Measurements from ENCODE around the gene AHCYL1. TPM values are rescaled to one million over a fixed set of nuclear protein-coding genes. Genes with fewer than 3 reads are reported as not detected.

The AHCYL1 gene
- total RNA-seq, 4 donors from 2014 or later = 77.0 to 112 (median 87.2) TPM

GRCh38 chr1:109960745-109961094 lies 23.8 kb upstream of the AHCYL1 start:
- no peak for TF ChIP-seq CTCF (IDR thresholded peaks at IDR 0.05; ENCODE audit: low read depth)

DNA sequence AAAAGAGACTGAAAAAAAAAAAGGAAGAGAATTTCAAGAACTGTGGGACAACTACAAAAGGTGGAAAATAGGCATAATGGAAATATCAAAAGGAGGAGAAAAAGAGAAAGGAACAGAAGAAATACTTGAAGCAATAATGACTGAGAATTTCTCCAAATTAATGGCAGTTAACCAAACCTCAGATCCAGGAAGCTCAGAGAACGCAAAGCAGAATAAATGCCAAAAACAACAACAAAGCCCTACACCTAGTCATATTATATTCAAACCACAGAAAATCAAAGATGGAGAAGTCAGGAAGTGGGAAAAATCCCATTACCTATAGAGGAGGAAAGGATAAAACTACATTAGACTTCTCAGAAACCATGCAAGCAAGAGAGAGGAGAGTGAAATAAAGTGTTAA lies 20.7 kb upstream of the AHCYL1 start:
- TF ChIP-seq CTCF (IDR thresholded peaks at IDR 0.05; ENCODE audit: low read depth) = no peak

DNA sequence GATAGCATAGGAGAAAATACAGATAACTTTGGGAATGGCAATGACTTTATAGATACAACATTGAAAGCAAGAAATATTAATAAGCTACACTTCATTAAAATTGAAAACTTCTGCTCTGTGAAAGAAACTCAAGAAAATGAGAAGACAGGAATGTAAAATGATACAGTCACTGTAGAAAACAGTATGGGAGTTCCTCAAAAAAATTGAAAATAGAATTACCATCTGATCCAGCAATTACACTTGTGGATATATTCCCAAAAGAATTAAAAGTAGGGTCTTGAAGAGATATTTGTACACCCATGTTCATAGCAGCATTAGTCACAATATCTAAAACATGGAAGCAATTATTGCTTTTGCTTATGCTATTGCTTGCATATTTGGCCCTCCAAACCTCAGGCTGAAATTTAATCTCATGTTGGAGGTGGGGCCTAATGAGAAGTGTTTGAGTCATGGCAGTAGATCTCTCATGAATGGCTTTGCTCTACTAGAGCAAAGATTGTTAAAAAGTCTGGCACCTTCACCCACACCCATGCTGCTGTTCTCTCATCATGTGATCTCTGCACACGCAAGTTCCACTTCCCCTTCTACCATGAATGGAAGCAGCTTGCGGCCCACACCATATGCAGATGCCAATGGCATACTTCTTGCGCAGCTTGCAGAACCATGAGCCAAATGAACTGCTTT lies 15.3 kb upstream of the AHCYL1 start:
- no peak for TF ChIP-seq CTCF (IDR thresholded peaks at IDR 0.05; ENCODE audit: low read depth)

DNA sequence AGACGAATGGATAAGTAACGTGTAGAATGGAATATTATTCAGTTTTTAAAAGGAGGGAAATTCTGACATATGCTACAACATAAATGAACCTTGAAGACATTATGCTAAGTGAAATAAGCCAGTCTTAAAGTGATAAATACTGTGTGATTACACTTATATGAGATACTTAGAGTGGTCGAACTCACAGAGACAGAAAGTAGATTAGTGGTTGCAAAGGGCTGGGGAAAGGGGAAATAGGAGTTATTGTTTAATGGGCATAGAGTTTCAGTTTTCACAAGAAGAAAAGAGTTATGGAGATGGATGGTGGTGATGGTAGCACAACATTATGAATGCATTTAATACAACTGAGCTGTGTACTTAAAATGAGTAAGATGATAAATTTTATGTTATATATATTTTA lies 14.7 kb upstream of the AHCYL1 start:
- no peak for TF ChIP-seq CTCF (IDR thresholded peaks at IDR 0.05; ENCODE audit: low read depth)

- TF ChIP-seq CTCF (IDR thresholded peaks at IDR 0.05; ENCODE audit: low read depth) = no peak
Measured at GRCh38 chr1:109971559-109971958, 13.0 kb upstream of the AHCYL1 start.

GRCh38 chr1:109974191-109974590 lies 10.4 kb upstream of the AHCYL1 start:
- no peak for TF ChIP-seq CTCF (IDR thresholded peaks at IDR 0.05; ENCODE audit: low read depth)

GRCh38 chr1:109975718-109976117 lies 8.8 kb upstream of the AHCYL1 start:
- TF ChIP-seq CTCF (IDR thresholded peaks at IDR 0.05; ENCODE audit: low read depth) = no peak

Measured in subcutaneous adipose tissue (tissue), 4 donors.